HG03457 (cell line): ENCODE results near the gene RHOG.

Source experiments
- ATAC-seq: cut with Tn5 transposase; IDR thresholded peaks from one replicate; pipeline ENCODE4 v1.9.1; 2021; ENCODE audit warnings: moderate number of reproducible peaks; ENCODE audit not compliant: unreplicated experiment

The RHOG gene

DNA sequence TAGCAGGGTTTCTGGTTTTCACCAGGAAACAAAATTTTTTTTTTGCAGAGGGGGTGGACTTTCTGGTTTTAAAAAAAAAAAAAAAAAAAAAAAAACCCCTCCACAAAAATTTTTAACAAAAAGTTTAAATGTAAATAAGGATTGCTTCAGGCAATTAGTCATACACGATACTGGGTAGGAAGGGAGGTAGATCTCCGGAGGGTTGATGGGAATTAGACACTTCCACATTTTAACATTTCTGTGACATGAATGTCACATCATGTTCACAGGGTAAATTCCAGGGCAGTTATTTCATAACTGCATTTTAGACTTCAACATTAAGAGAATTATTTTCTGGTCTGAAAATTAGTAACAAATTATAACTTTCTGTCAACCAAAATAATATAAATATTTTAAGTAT is 59.3 kb downstream of the RHOG start:
- no peak for ATAC-seq
